Endodermal cell (in vitro differentiated cells): ENCODE measurements around the gene GTPBP2. TPM values are rescaled to one million over a fixed set of nuclear protein-coding genes. Genes with fewer than 3 reads are reported as not detected.

ENCODE experiments used
- DNase-seq: peaks from one replicate; pipeline ENCODE4 v3.0.0-alpha.2; 2017
- H3K27ac ChIP-seq: 2 replicates; pipeline ENCODE4 v1.5.1; 2013; ENCODE audit warnings: mild to moderate bottlenecking, low read depth, low read length, moderate library complexity
- H3K27me3 ChIP-seq: 2 replicates; pipeline ENCODE4 v1.6.1; 2013; ENCODE audit warnings: mild to moderate bottlenecking, low read length, moderate library complexity; ENCODE audit not compliant: insufficient read depth, control insufficient read depth, poor library complexity, severe bottlenecking
- H3K36me3 ChIP-seq: 2 replicates; pipeline ENCODE4 v1.7.0; 2013; ENCODE audit warnings: mild to moderate bottlenecking, low read length, moderate library complexity; ENCODE audit not compliant: control insufficient read depth, insufficient read depth
- H3K4me1 ChIP-seq: one replicate; pipeline ENCODE4 v1.7.0; 2013; ENCODE audit warnings: low read length; ENCODE audit not compliant: control insufficient read depth, insufficient read depth
- H3K4me3 ChIP-seq: 2 replicates; pipeline ENCODE4 v1.5.1; 2013; ENCODE audit warnings: mild to moderate bottlenecking, low read length, moderate library complexity
- H3K9ac ChIP-seq: 2 replicates; pipeline ENCODE4 v1.6.1; 2013; ENCODE audit warnings: mild to moderate bottlenecking, low read length, moderate library complexity; ENCODE audit not compliant: poor library complexity, severe bottlenecking; ENCODE audit errors: extremely low read depth
- H3K9me3 ChIP-seq: 2 replicates; pipeline ENCODE4 v1.6.1; 2013; ENCODE audit warnings: mild to moderate bottlenecking, low read length, moderate library complexity; ENCODE audit not compliant: control insufficient read depth
- H3K27ac Mint-ChIP-seq: 2 replicates; pipeline ENCODE4 v1.8.0; 2020; ENCODE audit warnings: mixed read lengths
- H3K27me3 Mint-ChIP-seq: 2 replicates; pipeline ENCODE4 v1.8.0; 2021; ENCODE audit warnings: mild to moderate bottlenecking, mixed read lengths; ENCODE audit not compliant: insufficient read depth
- H3K36me3 Mint-ChIP-seq: 2 replicates; pipeline ENCODE4 v1.8.0; 2020; ENCODE audit warnings: low read depth, mixed read lengths
- H3K4me1 Mint-ChIP-seq: 2 replicates; pipeline ENCODE4 v1.8.0; 2020; ENCODE audit warnings: mixed read lengths
- H3K4me3 Mint-ChIP-seq: 2 replicates; pipeline ENCODE4 v1.8.0; 2020; ENCODE audit warnings: mild to moderate bottlenecking, moderate library complexity, mixed read lengths
- H3K9me3 Mint-ChIP-seq: 2 replicates; pipeline ENCODE4 v1.8.0; 2020; ENCODE audit warnings: mild to moderate bottlenecking, mixed read lengths
- WGBS, 2 experiments: methylation state at CpG; one replicate each; pipeline versions ENCODE4 v1.1.5 to v1.1.7; 2013; ENCODE audit warnings: missing lambda C conversion rate in 2 of 2, mixed read lengths in 1 of 2; ENCODE audit not compliant: insufficient coverage in 1 of 2, insufficient read length in 1 of 2; 5-methylcytosine and 5-hydroxymethylcytosine counted together
- total RNA-seq, 2 donors: library from RNA; stranded (reverse); fragmentation: NEBNext Ultra II Directional in 1 of 2; extraction: Animal tissue kit (Norgen Biotek cat#: 25700) in 1 of 2; gene quantifications; 2 replicates in 1 of 2; 3 replicates in 1 of 2; pipeline ENCODE4 v1.2.1, GENCODE V29; 2021
- TF ChIP-seq, protein P1 (sequence below): fragments of 200-600 bp; sonication (generic); conservative IDR thresholded peaks from 2 replicates; pipeline ENCODE4 v1.5.0; 2021; ENCODE audit warnings: antibody characterized with exemption, mild to moderate bottlenecking

Gene GTPBP2
- total RNA-seq, 2 donors from 2014 or later: 87.9 to 90.6 TPM

- H3K27ac ChIP-seq: peak overlapping the region; percentile 61
- peaks cover 2% of the 10 kb centered on the region for H3K27me3 Mint-ChIP-seq
- peak overlapping the region; percentile 84 for H3K27ac Mint-ChIP-seq
- no peak overlapping the region for H3K9ac ChIP-seq
- H3K27me3 ChIP-seq: no peaks in the 10 kb centered on the region
- TF ChIP-seq, protein P1, sequence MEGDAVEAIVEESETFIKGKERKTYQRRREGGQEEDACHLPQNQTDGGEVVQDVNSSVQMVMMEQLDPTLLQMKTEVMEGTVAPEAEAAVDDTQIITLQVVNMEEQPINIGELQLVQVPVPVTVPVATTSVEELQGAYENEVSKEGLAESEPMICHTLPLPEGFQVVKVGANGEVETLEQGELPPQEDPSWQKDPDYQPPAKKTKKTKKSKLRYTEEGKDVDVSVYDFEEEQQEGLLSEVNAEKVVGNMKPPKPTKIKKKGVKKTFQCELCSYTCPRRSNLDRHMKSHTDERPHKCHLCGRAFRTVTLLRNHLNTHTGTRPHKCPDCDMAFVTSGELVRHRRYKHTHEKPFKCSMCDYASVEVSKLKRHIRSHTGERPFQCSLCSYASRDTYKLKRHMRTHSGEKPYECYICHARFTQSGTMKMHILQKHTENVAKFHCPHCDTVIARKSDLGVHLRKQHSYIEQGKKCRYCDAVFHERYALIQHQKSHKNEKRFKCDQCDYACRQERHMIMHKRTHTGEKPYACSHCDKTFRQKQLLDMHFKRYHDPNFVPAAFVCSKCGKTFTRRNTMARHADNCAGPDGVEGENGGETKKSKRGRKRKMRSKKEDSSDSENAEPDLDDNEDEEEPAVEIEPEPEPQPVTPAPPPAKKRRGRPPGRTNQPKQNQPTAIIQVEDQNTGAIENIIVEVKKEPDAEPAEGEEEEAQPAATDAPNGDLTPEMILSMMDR: no peak
- H3K4me3 ChIP-seq: no peak overlapping the region
- no peaks in the 10 kb centered on the region for H3K9me3 Mint-ChIP-seq
- H3K36me3 Mint-ChIP-seq: peaks cover 23% of the 10 kb centered on the region
- no peak overlapping the region for H3K4me3 Mint-ChIP-seq
- peak; percentile 64 for DNase-seq
- 82 to 91% methylated on average over 13 to 15 of the region's 15 CpGs for WGBS, 2 experiments
- peaks cover 31% of the 10 kb centered on the region for H3K36me3 ChIP-seq
- no peaks in the 10 kb centered on the region for H3K9me3 ChIP-seq
- peaks cover 36% of the 10 kb centered on the region for H3K4me1 Mint-ChIP-seq
- peaks cover 18% of the 10 kb centered on the region for H3K4me1 ChIP-seq
These were observed 40.2 kb upstream of the GTPBP2 start for GRCh38 chr6:43669050-43669921.

- no peaks in the 10 kb centered on the region for H3K27me3 ChIP-seq
- H3K36me3 ChIP-seq: peaks cover 22% of the 10 kb centered on the region
- H3K4me3 ChIP-seq: no peak overlapping the region
- WGBS, 2 experiments: 23 to 38% methylated on average over 7 to 17 of the region's 17 CpGs
- TF ChIP-seq, protein P1: peak; percentile 73
- peaks cover 18% of the 10 kb centered on the region for H3K4me1 ChIP-seq
- Mint-ChIP-seq H3K36me3 (peaks cover 17% of the 10 kb centered on the region), H3K4me3 (peak overlapping the region; percentile 37), H3K27ac (peak overlapping the region; percentile 82), H3K4me1 (peaks cover 36% of the 10 kb centered on the region), H3K9me3 (no peaks in the 10 kb centered on the region), H3K27me3 (peaks cover 2% of the 10 kb centered on the region)
- no peaks in the 10 kb centered on the region for H3K9me3 ChIP-seq
- no peak overlapping the region for H3K27ac ChIP-seq
- peak; percentile 92 for DNase-seq
- H3K9ac ChIP-seq: no peak overlapping the region
These were observed 39.3 kb upstream of the GTPBP2 start for GRCh38 chr6:43668151-43669028.
